Measurements from ENCODE around the gene GAST.

GRCh38 chr17:41717408-41718286, 5.5 kb downstream of the GAST start:
- no peak for TF ChIP-seq CTCF (IDR thresholded peaks at IDR 0.05)
- no peak for TF ChIP-seq POLR2A (IDR thresholded peaks at IDR 0.05)

Measured in testis (tissue), 2 donors.